Measurements from ENCODE around the gene MYO1D.

Gene MYO1D

DNA sequence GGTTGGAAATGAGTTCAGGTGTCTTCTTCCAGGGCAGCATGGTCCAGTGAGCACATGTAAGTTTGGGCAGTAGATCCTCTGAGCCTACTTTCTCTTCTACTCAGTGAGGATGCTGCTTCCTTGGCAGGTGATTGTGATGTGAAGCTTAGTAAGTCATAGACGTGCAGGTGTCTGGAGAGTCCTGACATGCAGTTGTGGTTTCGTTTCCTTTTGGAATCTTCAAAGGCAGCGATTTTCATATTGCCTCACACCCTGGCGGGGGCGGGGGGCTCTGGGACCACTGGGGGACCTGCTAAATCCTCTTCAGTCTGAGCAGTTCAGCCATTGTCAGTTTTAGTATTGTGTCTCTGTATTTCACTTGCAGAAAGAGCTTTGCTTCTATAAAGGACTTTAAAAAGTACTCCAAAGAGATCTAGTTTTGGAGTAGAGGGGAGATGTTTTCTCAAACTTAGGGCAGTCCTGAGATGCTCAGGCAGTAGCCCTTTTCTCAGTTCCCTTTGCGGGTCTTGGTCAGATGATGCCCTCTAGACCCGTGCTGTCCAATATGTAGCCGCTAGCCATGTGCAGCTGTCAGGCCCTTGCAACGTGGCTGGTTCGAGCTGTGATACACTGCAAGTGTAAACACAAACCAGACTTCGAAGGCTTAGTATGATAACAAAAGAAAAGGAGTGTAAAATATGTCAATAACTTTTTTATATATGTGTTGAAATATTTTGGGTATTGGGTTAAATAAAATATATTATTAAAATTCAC is 394.2 kb downstream of the MYO1D start:
- TF ChIP-seq, protein P1, sequence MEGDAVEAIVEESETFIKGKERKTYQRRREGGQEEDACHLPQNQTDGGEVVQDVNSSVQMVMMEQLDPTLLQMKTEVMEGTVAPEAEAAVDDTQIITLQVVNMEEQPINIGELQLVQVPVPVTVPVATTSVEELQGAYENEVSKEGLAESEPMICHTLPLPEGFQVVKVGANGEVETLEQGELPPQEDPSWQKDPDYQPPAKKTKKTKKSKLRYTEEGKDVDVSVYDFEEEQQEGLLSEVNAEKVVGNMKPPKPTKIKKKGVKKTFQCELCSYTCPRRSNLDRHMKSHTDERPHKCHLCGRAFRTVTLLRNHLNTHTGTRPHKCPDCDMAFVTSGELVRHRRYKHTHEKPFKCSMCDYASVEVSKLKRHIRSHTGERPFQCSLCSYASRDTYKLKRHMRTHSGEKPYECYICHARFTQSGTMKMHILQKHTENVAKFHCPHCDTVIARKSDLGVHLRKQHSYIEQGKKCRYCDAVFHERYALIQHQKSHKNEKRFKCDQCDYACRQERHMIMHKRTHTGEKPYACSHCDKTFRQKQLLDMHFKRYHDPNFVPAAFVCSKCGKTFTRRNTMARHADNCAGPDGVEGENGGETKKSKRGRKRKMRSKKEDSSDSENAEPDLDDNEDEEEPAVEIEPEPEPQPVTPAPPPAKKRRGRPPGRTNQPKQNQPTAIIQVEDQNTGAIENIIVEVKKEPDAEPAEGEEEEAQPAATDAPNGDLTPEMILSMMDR (IDR thresholded peaks at IDR 0.05; ENCODE audit: insufficient read depth, low read length, missing control alignments), result no peak
- no peak overlapping the region for H3K4me3 ChIP-seq (ENCODE audit: low read depth, low read length)
- ChIA-PET POLR2A (interaction anchor here (1.1 kb wide), 1 partner anchor 11 kb away, joined by 4 read pairs; no protein-coding TSS in a partner anchor), CTCF (interaction anchor here (0.8 to 7.8 kb wide), 16 partner anchors 12 to 296 kb away, joined by 3 to 117 read pairs (median 4); no protein-coding TSS in a partner anchor)
- no peak for DNase-seq (ENCODE audit: low read depth, low spot score)

DNA sequence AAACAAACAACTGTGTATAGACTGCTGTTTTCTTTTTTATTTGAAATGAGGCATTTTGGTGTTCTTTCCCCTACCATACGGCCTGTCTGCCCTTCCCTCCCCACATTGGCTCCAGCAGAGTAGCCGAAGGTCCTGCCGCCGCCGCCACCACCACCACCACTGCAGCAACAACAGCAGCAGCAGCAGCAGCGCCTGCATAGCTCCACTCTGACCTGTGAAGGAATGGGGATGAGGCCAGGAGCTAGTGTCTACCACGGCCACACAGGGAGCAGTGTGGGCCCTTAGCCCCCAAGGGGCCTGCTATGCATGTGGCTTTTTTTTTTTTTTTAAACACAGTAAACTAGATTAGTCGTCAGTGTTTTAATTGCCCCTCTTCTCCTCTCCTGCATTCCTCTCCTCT is 395.7 kb downstream of the MYO1D start:
- POLR2A ChIA-PET, result interaction anchor here (0.7 kb wide), 1 partner anchor 10 kb away, joined by 3 read pairs; no protein-coding TSS in a partner anchor
- TF ChIP-seq, protein P1 (IDR thresholded peaks at IDR 0.05; ENCODE audit: insufficient read depth, low read length, missing control alignments), result no peak

DNA sequence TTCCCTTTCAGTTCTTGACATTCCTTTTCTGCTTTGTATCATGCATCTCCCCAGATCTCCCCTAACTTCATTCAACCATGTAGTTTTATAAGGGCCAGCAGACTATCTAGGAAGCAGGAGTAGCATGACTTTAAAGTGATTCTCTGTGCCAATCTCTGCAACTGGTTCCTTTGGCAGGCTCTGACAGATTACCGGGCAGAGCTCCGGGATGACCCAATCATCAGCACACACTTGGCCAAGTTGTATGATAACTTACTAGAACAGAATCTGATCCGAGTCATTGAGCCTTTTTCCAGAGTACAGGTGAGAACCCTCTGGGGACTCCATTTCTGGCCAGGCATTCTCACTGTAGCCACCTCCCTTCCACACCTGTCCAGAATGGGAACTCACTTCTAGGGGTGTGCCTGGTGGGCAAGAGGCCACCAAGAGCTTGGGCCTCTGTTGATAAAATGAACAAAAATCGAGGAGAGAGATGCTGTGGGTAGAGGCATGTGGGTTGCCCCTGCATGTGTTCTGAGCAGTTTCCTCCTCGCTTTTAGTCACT is 397.8 kb downstream of the MYO1D start:
- ChIA-PET POLR2A (no interaction called here), CTCF (interaction anchor here (0.6 to 3.2 kb wide), 6 partner anchors 8 to 275 kb away, joined by 3 to 30 read pairs (median 3); partner anchors contain the start of genes CDK5R1 and PSMD11)
- DNase-seq (ENCODE audit: low read depth, low spot score), result no peak
- no peak overlapping the region for H3K4me3 ChIP-seq (ENCODE audit: low read depth, low read length)
- TF ChIP-seq, protein P1 (IDR thresholded peaks at IDR 0.05; ENCODE audit: insufficient read depth, low read length, missing control alignments), result no peak

More for the DNA sequence above, 395.7 kb downstream of the MYO1D start:
- CTCF ChIA-PET, result interaction anchor here (0.9 to 7.8 kb wide), 4 partner anchors 10 to 273 kb away, joined by 3 to 117 read pairs (median 46); no protein-coding TSS in a partner anchor
- H3K4me3 ChIP-seq (ENCODE audit: low read depth, low read length), result no peak overlapping the region
- no peak for DNase-seq (ENCODE audit: low read depth, low spot score)

DNA sequence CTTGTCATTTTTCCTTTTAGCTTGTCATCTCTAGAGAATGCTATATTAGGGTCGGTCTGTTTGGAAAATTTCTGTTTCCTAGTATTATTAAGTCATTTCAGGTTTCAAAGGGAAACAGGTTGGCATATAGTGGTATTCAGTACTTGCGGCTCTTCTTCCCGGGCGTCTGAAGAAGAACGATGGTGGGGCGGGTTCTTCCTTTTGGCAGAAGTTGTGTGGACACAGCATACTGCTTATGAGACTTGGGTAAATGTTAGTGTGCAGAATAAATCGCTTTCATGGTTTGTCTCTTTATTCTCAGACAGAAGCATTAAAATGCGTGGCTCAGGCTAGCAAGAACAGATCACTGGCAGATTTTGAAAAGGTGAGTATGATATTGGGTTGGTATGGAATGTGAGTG is 399.7 kb downstream of the MYO1D start:
- H3K4me3 ChIP-seq (ENCODE audit: low read depth, low read length), result no peak overlapping the region
- ChIA-PET POLR2A (no interaction called here), CTCF (interaction anchor here (1.0 to 9.8 kb wide), 2 partner anchors 16 to 280 kb away, joined by 3 to 160 read pairs; no protein-coding TSS in a partner anchor)
- DNase-seq (ENCODE audit: low read depth, low spot score), result no peak
- TF ChIP-seq, protein P1 (IDR thresholded peaks at IDR 0.05; ENCODE audit: insufficient read depth, low read length, missing control alignments), result no peak

DNA sequence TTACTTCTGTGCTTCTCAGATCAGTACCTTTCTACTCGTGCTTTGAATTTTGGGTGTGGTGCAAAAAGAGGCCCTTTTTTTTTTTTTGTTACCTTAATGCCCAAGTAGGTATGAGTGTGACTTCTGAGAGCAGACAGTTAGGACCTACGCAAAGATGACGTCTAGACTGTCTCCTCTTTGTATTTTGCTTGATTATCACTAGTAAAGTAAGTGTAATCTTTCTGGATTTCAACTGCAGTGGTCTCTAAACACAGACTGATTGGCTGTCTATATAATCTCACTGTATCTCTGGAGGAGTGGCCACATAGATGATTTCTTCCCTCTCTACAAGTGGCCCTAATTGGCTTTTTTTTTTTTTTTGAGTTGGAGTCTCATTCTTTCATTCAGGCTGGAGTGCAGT is 401.7 kb downstream of the MYO1D start:
- ChIA-PET CTCF (interaction anchor here (1.4 to 9.8 kb wide), 2 partner anchors 14 to 280 kb away, joined by 5 to 160 read pairs; no protein-coding TSS in a partner anchor), POLR2A (no interaction called here)

More for the DNA sequence above, 401.7 kb downstream of the MYO1D start:
- DNase-seq (ENCODE audit: low read depth, low spot score), result no peak
- no peak overlapping the region for H3K4me3 ChIP-seq (ENCODE audit: low read depth, low read length)
- TF ChIP-seq, protein P1 (IDR thresholded peaks at IDR 0.05; ENCODE audit: insufficient read depth, low read length, missing control alignments), result no peak

Measured in AG04449 (cell line).